Sigmoid colon (tissue), 4 donors: ENCODE measurements around the gene NTN1.

Experiments used
- CTCF ChIP-seq, 4 experiments: fragments of 450-650 bp in 3 of 4; fragments of 200-600 bp in 1 of 4; IDR thresholded peaks; one replicate each; pipeline ENCODE4 v1.5.1; 2016 to 2019; ENCODE audit warnings: antibody characterized with exemption in 4 of 4, mild to moderate bottlenecking in 3 of 4, moderate library complexity in 2 of 4
- EP300 ChIP-seq, 4 donors: sonication (generic); formaldehyde crosslinking; IDR thresholded peaks; one replicate each; pipeline ENCODE4 v1.6.1; 2017; ENCODE audit warnings: antibody characterized with exemption in 4 of 4
- POLR2AphosphoS5 ChIP-seq, 4 donors: sonication (generic); formaldehyde crosslinking; IDR thresholded peaks; one replicate each; pipeline ENCODE4 v1.6.1; 2017; ENCODE audit warnings: antibody characterized with exemption in 4 of 4

GRCh38 chr17:9239246-9239792 is 218.0 kb downstream of the NTN1 start:
- TF ChIP-seq EP300 (IDR thresholded peaks at IDR 0.05) (no peak), CTCF (IDR thresholded peaks at IDR 0.05) (no peak), POLR2AphosphoS5 (IDR thresholded peaks at IDR 0.05) (no peak)
